Psoas muscle (tissue), 8 donors: ENCODE results near the gene UNC5B. TPM values are rescaled to one million over a fixed set of nuclear protein-coding genes. Genes with fewer than 3 reads are reported as not detected.
A peak's percentile ranks its signal among the peaks of the same experiment; 100 is the strongest.

Experiments used
- ATAC-seq, 4 donors: fragments of 200-7000 bp; cut with Tn5 transposase; one replicate each; pipeline ENCODE4 v1.9.1; 2020; ENCODE audit warnings: moderate library complexity in 3 of 4, mild to moderate bottlenecking in 2 of 4
- DNase-seq, 2 donors: peaks; one replicate each; pipeline ENCODE4 v3.0.0-alpha.2; 2020
- H3K27ac ChIP-seq: fragments of 200-600 bp; one replicate; pipeline ENCODE4 v1.8.0; 2022
- H3K27me3 ChIP-seq, 3 donors: fragments of 200-600 bp in 1 of 3; one replicate each; pipeline versions ENCODE4 v1.6.1 to v1.8.0; 2013 to 2022; ENCODE audit warnings: low read length in 2 of 3, mild to moderate bottlenecking in 2 of 3, moderate library complexity in 1 of 3; ENCODE audit not compliant: insufficient read depth in 3 of 3
- H3K36me3 ChIP-seq, 2 donors: fragments of 200-600 bp in 1 of 2; one replicate each; pipeline versions ENCODE4 v1.6.1 to v1.8.0; 2013 to 2022; ENCODE audit warnings: low read depth in 1 of 2, mild to moderate bottlenecking in 1 of 2, moderate library complexity in 1 of 2; ENCODE audit not compliant: insufficient read depth in 1 of 2
- H3K4me1 ChIP-seq: fragments of 200-600 bp; one replicate; pipeline ENCODE4 v1.8.0; 2022
- H3K4me3 ChIP-seq: fragments of 200-600 bp; one replicate; pipeline ENCODE4 v1.8.0; 2022; ENCODE audit warnings: mild to moderate bottlenecking
- H3K9me3 ChIP-seq: fragments of 200-600 bp; one replicate; pipeline ENCODE4 v1.8.0; 2022
- CTCF ChIP-seq: fragments of 200-600 bp; IDR thresholded peaks from one replicate; pipeline ENCODE4 v1.8.0; 2022; ENCODE audit warnings: antibody characterized with exemption
- WGBS, 3 donors: extraction: QIAGEN DNeasy Blood & Tissue Kit; methylation state at CpG; one replicate each; pipeline versions ENCODE4 v1.1.6 to v1.1.7; 2013; 5-methylcytosine and 5-hydroxymethylcytosine counted together
- intact Hi-C, 2 donors: fragments of 100-400 bp; cut with DNase I; formaldehyde crosslinking; loops; one replicate each; pipeline versions ENCODE4 v1.11.0 to v1.14.2; 2022
- polyA plus RNA-seq, 3 donors: library from polyadenylated mRNA; stranded (reverse); fragments of 200-250 nt; gene quantifications; one replicate each; pipeline ENCODE4 v1.2.3, GENCODE V29; 2013
- total RNA-seq, 4 donors: library from RNA; stranded (reverse); fragmentation: NEBNext Ultra II Directional in 2 of 4; extraction: Animal tissue kit (Norgen Biotek cat#: 25700) in 2 of 4; gene quantifications; one replicate each; pipeline versions ENCODE4 v1.2.1 to v1.2.4, GENCODE V29; 2021 to 2023
- donor health status: healthy with polysubstance abuse.
- donor health status: DM: no; HTN: no; CAD: no; lungs with moderate emphysema.
- donor health status: Bipolar disorder and iron deficiency.
- donor health status: healthy.
- donor health status: DM: yes; HTN: yes; CAD: no.
- donor health status: DM: no; HTN: no; CAD: no.
- donor health status: DM: no; HTN: no; CAD: no.
- donor health status: DM: yes; HTN: yes; CAD: no.

The UNC5B gene
- total and polyA plus RNA-seq, 7 donors = 0.65 to 5.7 (median 1.3) TPM

GRCh38 chr10:71286521-71287294 is 74.3 kb downstream of the UNC5B start:
- intact Hi-C loops = loop anchor here (1.0 to 2.0 kb wide), 2 partner anchors 362 to 382 kb away; no protein-coding TSS in a partner anchor
- ATAC-seq (no peak), DNase-seq (no peak)
- H3K27ac ChIP-seq = no peak overlapping the region
- H3K4me3 ChIP-seq = no peak overlapping the region
- H3K36me3 ChIP-seq = no peaks in the 10 kb centered on the region
- WGBS, 3 donors = 92 to 95% (median 92%) methylated on average over 16 to 17 of the region's 17 CpGs
- TF ChIP-seq CTCF = no peak
- H3K4me1 ChIP-seq = no peaks in the 10 kb centered on the region
- no peaks in the 10 kb centered on the region for H3K9me3 ChIP-seq
- peaks cover 0 to 4% (median 0%) of the 10 kb centered on the region in 3 donors for H3K27me3 ChIP-seq

GRCh38 chr10:71287456-71287855 is 75.1 kb downstream of the UNC5B start:
- intact Hi-C loops = loop anchor here (1.0 to 2.0 kb wide), 2 partner anchors 363 to 383 kb away; no protein-coding TSS in a partner anchor
- ATAC-seq (no peak), DNase-seq (peak in 1 of 2 donors; percentile 34)
- Histone ChIP-seq H3K27me3 (peaks cover 0 to 4% (median 0%) of the 10 kb centered on the region in 3 donors), H3K4me1 (no peaks in the 10 kb centered on the region), H3K27ac (no peak overlapping the region), H3K36me3 (no peaks in the 10 kb centered on the region), H3K9me3 (no peaks in the 10 kb centered on the region), H3K4me3 (no peak overlapping the region)
- no peak for TF ChIP-seq CTCF
- 88 to 93% (median 90%) methylated on average over 14 of the region's 14 CpGs for WGBS, 3 donors

GRCh38 chr10:71288461-71288860 is 76.1 kb downstream of the UNC5B start:
- Histone ChIP-seq H3K27ac (no peak overlapping the region), H3K9me3 (no peaks in the 10 kb centered on the region), H3K4me3 (no peak overlapping the region), H3K4me1 (no peaks in the 10 kb centered on the region), H3K27me3 (peaks cover 0 to 4% (median 0%) of the 10 kb centered on the region in 3 donors), H3K36me3 (no peaks in the 10 kb centered on the region)
- TF ChIP-seq CTCF = no peak
- intact Hi-C loops = no loop called here
- no peak for ATAC-seq
- 91 to 93% (median 91%) methylated on average over 14 to 15 of the region's 15 CpGs for WGBS, 3 donors
- peak in 1 of 2 donors; percentile 34 for DNase-seq

GRCh38 chr10:71289421-71290130 is 77.2 kb downstream of the UNC5B start:
- Histone ChIP-seq H3K27ac (no peak overlapping the region), H3K36me3 (no peaks in the 10 kb centered on the region), H3K4me1 (no peaks in the 10 kb centered on the region), H3K9me3 (no peaks in the 10 kb centered on the region), H3K27me3 (peaks cover 0 to 4% (median 0%) of the 10 kb centered on the region in 3 donors), H3K4me3 (no peak overlapping the region)
- intact Hi-C loops = no loop called here
- ATAC-seq (peak in 1 of 4 donors; percentile 23), DNase-seq (peak in 1 of 2 donors; percentile 67)
- no peak for TF ChIP-seq CTCF
- WGBS, 3 donors = 66 to 85% (median 80%) methylated on average over 12 of the region's 12 CpGs
